ENCODE results near the gene C5.
"Not testable (repeated sequence)": the region's sequence is repeated elsewhere in the genome, so short reads cannot be mapped to it uniquely, and the experiment has no call there.

The C5 gene

DNA sequence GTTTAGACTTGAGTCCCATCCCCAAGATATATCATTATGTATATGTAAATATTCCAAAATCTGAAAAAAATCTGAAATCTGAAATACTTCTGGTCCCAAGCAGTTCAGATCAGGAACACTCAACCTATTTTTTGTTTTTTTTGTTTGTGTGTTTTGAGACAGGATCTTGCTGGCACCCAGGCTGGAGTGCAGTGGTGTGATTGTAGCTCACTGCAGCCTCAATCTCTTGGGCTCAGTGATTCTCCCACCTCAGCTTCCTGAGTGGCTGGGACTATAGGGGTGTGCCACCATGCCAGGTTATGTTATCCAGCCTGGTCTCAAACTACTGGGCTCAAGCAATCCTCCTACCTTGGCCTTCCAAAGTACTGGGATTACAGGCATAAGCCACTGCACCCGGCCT lies 72.8 kb downstream of the C5 start:
- DNase-seq: no peak

GRCh38 chr9:120974921-120975320 lies 75.2 kb downstream of the C5 start:
- DNase-seq: no peak

- no peak for DNase-seq
Measured at GRCh38 chr9:120974181-120974580, 75.9 kb downstream of the C5 start.

- no peak for DNase-seq
Measured at GRCh38 chr9:120971938-120972337, 78.1 kb downstream of the C5 start.

DNA sequence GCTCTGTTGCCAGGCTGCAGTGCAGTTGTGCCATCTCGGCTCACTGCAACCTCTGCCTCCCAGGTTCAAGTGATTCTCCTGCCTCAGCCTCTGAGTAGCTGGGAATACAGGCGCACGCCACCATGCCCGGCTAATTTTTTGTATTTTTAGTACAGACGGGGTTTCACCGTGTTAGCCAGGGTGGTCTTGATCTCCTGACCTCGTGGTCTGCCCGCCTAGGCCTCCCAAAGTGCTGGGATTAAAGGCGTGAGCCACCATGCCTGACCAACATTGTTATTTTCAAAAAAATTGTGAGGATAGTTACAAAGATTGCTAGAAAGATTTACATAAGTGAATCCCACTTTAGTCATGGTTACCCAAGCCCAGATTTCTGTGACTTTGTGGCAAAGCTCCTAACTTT lies 78.6 kb downstream of the C5 start:
- DNase-seq: not testable (repeated sequence)

DNA sequence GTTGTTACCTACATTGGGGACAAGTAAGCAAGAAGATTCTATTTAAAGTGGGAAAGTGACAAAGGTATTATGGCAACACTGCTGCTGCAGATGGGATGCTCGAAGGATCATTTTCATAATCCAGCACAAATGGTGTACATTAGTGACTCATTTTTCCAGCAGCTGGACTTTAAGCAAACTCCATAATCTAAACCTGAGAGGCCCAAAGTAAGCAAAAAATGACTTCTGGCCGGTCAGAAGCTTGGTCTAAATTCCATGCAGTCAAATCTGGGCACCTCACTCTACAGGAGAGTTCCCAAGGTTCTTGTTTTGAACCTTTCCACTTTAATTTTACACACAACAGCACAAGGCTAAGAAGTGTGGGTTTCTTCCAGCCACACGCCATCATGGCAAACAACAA lies 79.8 kb downstream of the C5 start:
- DNase-seq: no peak

DNA sequence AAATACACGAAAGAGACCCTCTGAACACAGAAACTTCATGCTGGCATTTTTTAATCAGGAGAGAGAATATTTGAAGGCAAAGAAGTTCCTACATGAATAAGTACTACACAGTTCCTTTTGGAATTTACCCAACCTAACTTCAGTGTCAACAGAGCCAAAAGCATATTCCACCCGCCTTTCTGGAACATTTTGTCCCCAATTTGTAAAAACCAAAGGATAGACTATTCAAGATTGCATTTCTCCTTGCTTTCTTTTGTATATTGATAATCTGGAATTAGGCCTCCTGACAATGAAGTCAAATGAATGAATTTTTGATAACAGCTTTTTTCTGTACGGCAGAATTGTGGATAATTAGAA lies 84.1 kb downstream of the C5 start:
- no peak for DNase-seq

GRCh38 chr9:120965344-120966012 lies 84.6 kb downstream of the C5 start:
- no peak for DNase-seq

DNA sequence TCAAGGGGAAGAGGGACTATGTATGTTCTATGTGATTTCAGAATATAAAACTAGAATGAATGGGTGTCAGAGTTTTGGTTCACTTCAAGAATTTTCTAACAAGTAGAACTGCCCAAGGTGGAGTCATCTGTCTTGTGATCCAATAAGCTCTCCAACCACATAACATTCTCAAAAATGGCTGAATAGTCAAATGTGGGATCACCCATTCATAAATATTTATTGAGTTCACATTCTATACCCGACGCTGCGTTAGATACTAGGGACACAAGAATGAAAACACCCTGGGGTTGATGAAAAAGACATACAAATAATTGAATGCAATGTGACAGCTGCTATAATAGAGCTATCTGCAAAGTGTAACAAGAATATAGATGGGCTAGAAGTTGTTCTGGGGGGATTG lies 88.1 kb downstream of the C5 start:
- DNase-seq: no peak

DNA sequence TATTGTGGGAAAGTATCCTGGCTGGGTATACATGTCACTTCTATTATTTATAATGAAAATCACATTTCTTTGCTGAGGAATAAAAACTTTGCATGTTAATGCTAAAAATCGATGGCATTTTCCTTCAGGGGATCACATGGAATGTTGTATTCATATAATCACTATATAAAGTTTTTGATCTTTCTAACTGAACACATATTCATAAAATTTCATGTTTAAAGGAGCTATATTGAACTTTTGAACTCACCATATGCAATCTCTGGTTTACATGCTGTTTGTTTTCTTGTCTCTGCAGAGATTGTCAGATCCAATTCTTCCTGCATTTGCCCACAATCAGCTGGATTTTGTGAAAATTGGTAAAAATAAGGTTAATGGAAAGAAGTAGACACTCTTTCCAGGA lies 90.1 kb downstream of the C5 start:
- no peak for DNase-seq

DNA sequence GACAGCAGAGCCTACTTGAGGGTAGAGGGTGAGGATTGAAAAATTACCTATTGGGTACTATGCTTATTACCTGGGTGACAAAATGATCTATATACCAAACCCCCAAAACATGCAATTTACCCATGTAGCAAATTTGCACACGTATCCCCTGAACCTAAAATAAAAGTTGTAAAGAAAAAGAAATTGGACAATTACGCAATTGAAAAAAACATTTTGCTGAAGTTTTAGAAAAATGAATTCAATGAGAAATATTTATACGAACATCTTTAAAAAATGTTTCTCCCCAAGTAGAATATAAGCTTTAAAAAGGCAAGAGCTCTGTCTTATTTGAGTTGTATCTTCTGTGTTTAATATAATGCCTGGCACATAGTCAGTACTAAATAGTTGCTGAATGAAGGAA lies 93.2 kb downstream of the C5 start:
- DNase-seq: no peak

GRCh38 chr9:120951960-120952618 lies 98.0 kb downstream of the C5 start:
- DNase-seq: no peak

DNA sequence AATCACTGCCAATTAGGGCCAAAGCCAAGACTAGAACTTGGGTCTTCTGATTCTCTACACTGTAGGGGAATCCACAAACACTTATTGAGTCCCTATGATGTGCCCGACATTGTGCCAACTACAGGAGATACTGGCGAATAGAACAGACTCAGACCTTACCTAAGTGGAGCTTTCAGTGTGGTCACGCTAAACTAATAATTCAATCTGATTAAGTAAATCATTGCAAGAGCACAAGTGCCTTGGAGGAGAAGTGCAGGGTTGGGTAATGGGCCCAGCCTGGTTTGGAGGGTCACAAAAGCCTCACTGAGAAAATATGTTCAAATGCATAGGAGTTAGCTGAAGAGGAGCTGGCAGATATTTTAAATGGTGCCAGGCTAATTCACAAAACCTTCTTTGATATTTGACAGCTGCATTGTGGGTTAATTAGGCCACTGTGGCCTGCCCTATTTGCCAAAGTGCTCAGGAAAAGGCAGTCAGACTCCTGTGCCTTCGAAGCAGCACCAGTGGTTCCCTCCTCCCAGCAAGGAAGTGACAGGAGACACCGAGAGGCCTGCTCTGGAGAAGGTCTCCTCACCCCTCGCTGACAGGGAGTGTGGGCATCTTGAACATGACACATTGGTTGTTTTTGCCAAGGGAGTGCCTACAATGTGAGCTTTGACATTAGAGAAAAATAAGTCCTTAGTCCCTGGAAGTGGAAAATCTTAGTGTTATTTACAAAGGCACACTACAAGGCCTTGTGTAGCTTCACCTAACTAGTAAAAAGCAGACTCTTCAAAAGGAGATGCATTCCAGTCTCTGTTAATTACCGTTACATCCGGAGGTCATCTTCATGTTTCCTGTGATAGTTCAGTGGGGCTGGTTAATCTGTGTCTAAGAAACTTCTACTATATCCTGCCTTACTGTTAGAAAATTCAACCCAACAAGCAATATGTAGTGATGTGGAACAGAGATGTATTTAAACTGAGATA lies 99.4 kb downstream of the C5 start:
- DNase-seq: no peak

GRCh38 chr9:120949290-120949689 lies 100.8 kb downstream of the C5 start:
- DNase-seq: no peak

DNA sequence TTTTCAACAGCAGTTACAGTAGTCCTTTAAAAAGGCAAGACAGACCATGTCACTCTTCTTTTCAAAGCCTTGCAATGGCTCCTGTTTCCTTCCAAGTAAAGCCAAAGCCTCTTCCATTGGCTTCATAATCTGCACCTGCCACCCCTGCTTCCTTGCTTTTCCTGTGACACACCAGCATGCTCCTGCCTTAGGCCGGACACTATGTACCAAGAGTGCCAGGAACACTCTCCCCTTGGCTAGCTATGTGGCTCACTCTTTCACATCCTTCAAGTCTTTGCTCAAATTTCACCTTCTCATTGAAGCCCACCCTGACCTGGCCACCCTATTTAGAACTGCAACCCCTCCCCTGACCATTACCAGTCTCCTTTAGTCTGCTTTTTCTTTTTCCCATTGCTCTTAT lies 101.3 kb downstream of the C5 start:
- no peak for DNase-seq

DNA sequence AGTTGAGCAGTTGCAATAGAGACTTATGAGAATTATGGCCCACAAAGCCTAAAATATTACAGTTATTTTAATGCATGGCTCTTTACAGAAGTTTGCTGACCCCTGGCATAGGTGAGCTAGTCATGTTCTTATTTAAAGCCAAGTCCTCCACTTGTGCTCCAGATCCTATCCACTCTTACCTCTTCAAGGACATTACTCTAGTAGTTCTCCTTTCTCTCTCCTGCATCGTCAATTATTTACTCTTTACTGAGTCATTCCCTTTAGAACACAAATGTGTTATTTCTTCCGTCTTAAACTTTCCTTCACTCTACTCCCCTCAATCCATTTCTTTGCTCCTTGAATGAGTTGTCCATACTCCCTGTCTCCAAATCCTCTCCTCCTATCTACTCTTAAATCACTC lies 102.9 kb downstream of the C5 start:
- DNase-seq: no peak

- no peak for DNase-seq
Measured at GRCh38 chr9:120946259-120946658, 103.8 kb downstream of the C5 start.

- DNase-seq: no peak
Measured at GRCh38 chr9:120944948-120945347, 105.1 kb downstream of the C5 start.

GRCh38 chr9:120944434-120944843 lies 105.6 kb downstream of the C5 start:
- peak in 1 of 2 donors; percentile 51 for DNase-seq

GRCh38 chr9:120942186-120943001 lies 107.7 kb downstream of the C5 start:
- no peak for DNase-seq

DNA sequence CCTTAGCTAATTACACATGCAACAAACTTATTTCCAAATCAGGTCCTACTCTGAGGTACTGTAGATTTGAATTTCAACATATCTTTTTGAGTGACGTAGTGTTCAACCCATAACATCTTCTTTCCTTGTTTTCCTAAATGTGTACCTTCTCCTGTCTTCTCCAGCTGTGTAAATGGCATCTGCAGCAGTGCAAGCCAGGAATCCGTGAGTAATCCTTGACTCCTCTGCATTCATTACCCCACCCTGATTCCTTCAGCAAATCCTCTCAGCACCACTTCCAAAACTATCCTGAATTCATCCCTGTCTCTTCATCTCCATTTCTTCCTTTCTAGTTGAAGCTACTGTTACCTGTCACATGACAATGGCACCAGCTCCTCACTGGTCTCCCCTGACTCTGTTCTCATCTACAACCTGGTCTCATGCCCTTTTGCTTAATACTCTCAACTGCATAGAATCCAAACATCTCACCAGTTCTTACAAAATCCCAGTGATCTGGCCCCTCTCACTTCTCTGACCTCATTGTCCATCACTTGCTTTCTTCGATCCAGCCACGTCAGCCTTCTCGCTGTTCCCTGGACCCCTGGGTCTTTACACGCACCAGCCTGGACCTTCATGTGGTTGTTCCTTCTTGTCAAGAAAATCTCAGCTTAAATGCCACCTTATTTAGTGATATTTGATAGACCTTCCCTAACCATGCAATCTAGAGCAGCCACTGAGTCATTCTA lies 108.9 kb downstream of the C5 start:
- DNase-seq: no peak

GRCh38 chr9:120940573-120940972 lies 109.5 kb downstream of the C5 start:
- DNase-seq: no peak
